SK-N-SH (cell line): ENCODE data around the gene SCGB1C1. TPM values are rescaled to one million over a fixed set of nuclear protein-coding genes. Genes with fewer than 3 reads are reported as not detected.

Source experiments
- CTCF ChIA-PET: fragments of 300-600, 350-600 bp; formaldehyde crosslinking; extraction: SDS; loops from one replicate; lab custom pipeline; 2021; lab: Yijun Ruan, JAX
- POLR2A ChIA-PET: fragments of 350-600 bp; sonication (Branson Sonifier 250); formaldehyde crosslinking; extraction: SDS; loops from one replicate; lab custom pipeline; 2020; ENCODE audit warnings: antibody characterized with exemption, inconsistent platforms; lab: Yijun Ruan, JAX
- DNase-seq: peaks from one replicate; pipeline ENCODE4 v3.0.0; 2012
- H2AFZ ChIP-seq: fragments of 200-600 bp; sonication (generic); 2 replicates; pipeline ENCODE4 v1.8.1; 2016; ENCODE audit warnings: antibody characterized with exemption, mild to moderate bottlenecking, low read depth
- H3F3A ChIP-seq: fragments of 200-600 bp; sonication (generic); replicated peaks from 2 replicates; pipeline ENCODE3; 2016; ENCODE audit warnings: antibody characterized with exemption, mild to moderate bottlenecking; ENCODE audit not compliant: insufficient read depth
- H3K27ac ChIP-seq, 2 experiments: fragments of 200-500 bp in 1 of 2; fragments of 200-600 bp in 1 of 2; sonication (Bioruptor generic) in 1 of 2; sonication (generic), shearing (Covaris generic) in 1 of 2; 2 replicates each; pipeline versions ENCODE4 v1.5.1 to v1.6.1; 2014 to 2016; ENCODE audit warnings: low read depth in 2 of 2, inconsistent platforms in 1 of 2, low read length in 1 of 2, mild to moderate bottlenecking in 1 of 2, mixed read lengths in 1 of 2
- H3K27me3 ChIP-seq: fragments of 200-600 bp; sonication (generic), shearing (Covaris generic); 2 replicates; pipeline ENCODE4 v1.6.1; 2016; ENCODE audit warnings: mixed run types; ENCODE audit not compliant: insufficient read depth
- H3K36me3 ChIP-seq, 2 experiments: fragments of 200-500 bp in 1 of 2; fragments of 200-600 bp in 1 of 2; sonication (Bioruptor generic) in 1 of 2; sonication (generic) in 1 of 2; replicated peaks in 1 of 2; 2 replicates each; pipeline versions ENCODE3 to v1.5.1; 2014 to 2016; ENCODE audit warnings: low read length in 1 of 2, mild to moderate bottlenecking in 1 of 2; ENCODE audit not compliant: insufficient read depth in 2 of 2, control insufficient read depth in 1 of 2
- H3K4me1 ChIP-seq, 2 experiments: fragments of 200-500 bp in 1 of 2; fragments of 200-600 bp in 1 of 2; sonication (Bioruptor generic) in 1 of 2; sonication (generic), shearing (Covaris generic) in 1 of 2; 2 replicates each; pipeline versions ENCODE4 v1.5.1 to v1.6.1; 2014 to 2016; ENCODE audit warnings: low read depth in 1 of 2, low read length in 1 of 2, mixed run types in 1 of 2; ENCODE audit not compliant: insufficient read depth in 2 of 2, control insufficient read depth in 1 of 2
- H3K4me2 ChIP-seq: fragments of 200-600 bp; sonication (generic), shearing (Covaris generic); 2 replicates; pipeline ENCODE4 v1.6.1; 2017; ENCODE audit warnings: mixed run types
- H3K4me3 ChIP-seq, 2 experiments: fragments of 200-500 bp in 1 of 2; fragments of 200-600 bp in 1 of 2; sonication (Bioruptor generic) in 1 of 2; sonication (generic), shearing (Covaris generic) in 1 of 2; 2 replicates each; pipeline versions ENCODE4 v1.5.1 to v1.8.1; 2014 to 2016; ENCODE audit warnings: low read depth in 2 of 2, inconsistent platforms in 1 of 2, low read length in 1 of 2, mild to moderate bottlenecking in 1 of 2, mixed read lengths in 1 of 2, moderate library complexity in 1 of 2
- H3K79me2 ChIP-seq: fragments of 200-600 bp; sonication (generic); 2 replicates; pipeline ENCODE4 v1.8.1; 2017; ENCODE audit warnings: mild to moderate bottlenecking; ENCODE audit not compliant: insufficient read depth
- H3K9ac ChIP-seq: fragments of 200-600 bp; sonication (generic); 2 replicates; pipeline ENCODE4 v1.6.1; 2017; ENCODE audit warnings: mixed run types
- H3K9me2 ChIP-seq: fragments of 200-600 bp; sonication (generic); 2 replicates; pipeline ENCODE4 v1.6.1; 2017; ENCODE audit warnings: mixed run types
- H3K9me3 ChIP-seq: fragments of 200-600 bp; sonication (generic); 2 replicates; pipeline ENCODE4 v1.6.1; 2017; ENCODE audit warnings: mixed run types, mild to moderate bottlenecking, moderate library complexity
- H4K20me1 ChIP-seq: fragments of 200-600 bp; sonication (generic); 2 replicates; pipeline ENCODE4 v1.6.1; 2017; ENCODE audit warnings: mild to moderate bottlenecking, mixed run types; ENCODE audit not compliant: insufficient read depth
- CHD2 ChIP-seq: fragments of 150-350 bp; IDR thresholded peaks from 2 replicates; pipeline ENCODE4 v1.6.1; 2018; ENCODE audit warnings: low read length; ENCODE audit not compliant: partially characterized antibody
- ELF1 ChIP-seq: IDR thresholded peaks from 2 replicates; pipeline ENCODE4 v1.4.0; 2012
- EZH2phosphoT487 ChIP-seq: fragments of 200-600 bp; sonication (generic); IDR thresholded peaks from 2 replicates; pipeline ENCODE4 v1.6.1; 2017; ENCODE audit warnings: low read depth, mixed run types, mild to moderate bottlenecking, antibody characterized with exemption, moderate library complexity, borderline replicate concordance
- FOSL2 ChIP-seq: IDR thresholded peaks from 2 replicates; pipeline ENCODE4 v1.4.0; 2012; ENCODE audit warnings: low read depth, mild to moderate bottlenecking, moderate library complexity, borderline replicate concordance
- FOXJ3 ChIP-seq: sonication (generic); formaldehyde crosslinking; IDR thresholded peaks from 2 replicates; pipeline ENCODE4 v1.5.1; 2020; ENCODE audit warnings: mild to moderate bottlenecking, missing genetic modification reagents
- GATA2 ChIP-seq: sonication (generic); formaldehyde crosslinking; IDR thresholded peaks from 2 replicates; pipeline ENCODE4 v1.5.0; 2020; ENCODE audit warnings: mild to moderate bottlenecking, missing genetic modification reagents
- JUND ChIP-seq: IDR thresholded peaks from 2 replicates; pipeline ENCODE4 v1.4.0; 2012
- MAX ChIP-seq: IDR thresholded peaks from 2 replicates; pipeline ENCODE4 v1.4.0; 2012; ENCODE audit warnings: low read depth
- MEF2A ChIP-seq: IDR thresholded peaks from 2 replicates; pipeline ENCODE4 v1.4.0; 2012; ENCODE audit warnings: low read depth, borderline replicate concordance
- MXI1 ChIP-seq: IDR thresholded peaks from 2 replicates; pipeline ENCODE4 v1.6.1; 2012; ENCODE audit warnings: mild to moderate bottlenecking, low read depth, low read length, improper control_type of control experiment
- NRF1 ChIP-seq: IDR thresholded peaks from 2 replicates; pipeline ENCODE4 v1.6.1; 2012; ENCODE audit warnings: low read depth, mild to moderate bottlenecking, low read length
- POLR2AphosphoS5 ChIP-seq: IDR thresholded peaks from 2 replicates; pipeline ENCODE4 v1.6.1; 2012; ENCODE audit warnings: low read depth, low read length
- REST ChIP-seq: IDR thresholded peaks from 2 replicates; pipeline ENCODE4 v1.6.1; 2012; ENCODE audit warnings: mild to moderate bottlenecking, low read depth, low read length, moderate library complexity
- RFX5 ChIP-seq: IDR thresholded peaks from 2 replicates; pipeline ENCODE4 v1.6.1; 2012; ENCODE audit warnings: mild to moderate bottlenecking, improper control_type of control experiment, low read length
- SIN3A ChIP-seq: IDR thresholded peaks from 2 replicates; pipeline ENCODE4 v1.6.1; 2012; ENCODE audit warnings: low read depth, mild to moderate bottlenecking, low read length, moderate library complexity, borderline replicate concordance
- SMC3 ChIP-seq: IDR thresholded peaks from 2 replicates; pipeline ENCODE4 v1.6.1; 2012; ENCODE audit warnings: low read depth, low read length, improper control_type of control experiment
- TCF12 ChIP-seq: IDR thresholded peaks from 2 replicates; pipeline ENCODE4 v1.4.0; 2012
- YY1 ChIP-seq: IDR thresholded peaks from 2 replicates; pipeline ENCODE4 v1.4.0; 2012; ENCODE audit warnings: low read depth, mild to moderate bottlenecking
- WGBS: methylation state at CpG from one replicate; pipeline ENCODE4 v1.1.6; 2017; ENCODE audit warnings: low lambda C conversion rate; 5-methylcytosine and 5-hydroxymethylcytosine counted together
- polyA plus RNA-seq, 3 experiments: library from polyadenylated mRNA; depleted of rRNA; stranded (reverse); fragments of >200 nt; gene quantifications; 2 replicates each; pipeline ENCODE4 v1.2.3, GENCODE V29; 2012
- TF ChIP-seq, protein P1 (sequence below): IDR thresholded peaks from 2 replicates; pipeline ENCODE4 v1.4.0; 2012; ENCODE audit warnings: low read depth, borderline replicate concordance
- TF ChIP-seq, protein P2 (sequence below): IDR thresholded peaks from 2 replicates; pipeline ENCODE4 v1.4.0; 2012; ENCODE audit warnings: low read depth, borderline replicate concordance

The SCGB1C1 gene
- polyA plus RNA-seq, 1 of the 3 experiments (the other 2 are of a cell fraction) = not detected

GRCh38 chr11:199782-200181 lies 6.9 kb downstream of the SCGB1C1 start:
- H3K79me2 ChIP-seq = peaks cover 15% of the 10 kb centered on the region
- no peak overlapping the region for H3K27ac ChIP-seq
- no peaks in the 10 kb centered on the region for H3K9me2 ChIP-seq
- no peaks in the 10 kb centered on the region for H3K9me3 ChIP-seq
- no peaks in the 10 kb centered on the region for H3K27me3 ChIP-seq
- CTCF ChIA-PET = interaction anchor here (1.0 kb wide), 1 partner anchor 22 kb away, joined by 3 read pairs; no protein-coding TSS in a partner anchor
- peaks cover 24% of the 10 kb centered on the region for H4K20me1 ChIP-seq
- no peaks in the 10 kb centered on the region for H3K4me1 ChIP-seq
- no peak for DNase-seq
- H3K9ac ChIP-seq = no peak overlapping the region
- TF ChIP-seq FOXJ3 = no peak
- no peak for TF ChIP-seq POLR2AphosphoS5
- no peak for TF ChIP-seq TCF12
- TF ChIP-seq REST = no peak
- no peak for TF ChIP-seq FOSL2
- no peak for TF ChIP-seq MAX
- TF ChIP-seq, protein P1, sequence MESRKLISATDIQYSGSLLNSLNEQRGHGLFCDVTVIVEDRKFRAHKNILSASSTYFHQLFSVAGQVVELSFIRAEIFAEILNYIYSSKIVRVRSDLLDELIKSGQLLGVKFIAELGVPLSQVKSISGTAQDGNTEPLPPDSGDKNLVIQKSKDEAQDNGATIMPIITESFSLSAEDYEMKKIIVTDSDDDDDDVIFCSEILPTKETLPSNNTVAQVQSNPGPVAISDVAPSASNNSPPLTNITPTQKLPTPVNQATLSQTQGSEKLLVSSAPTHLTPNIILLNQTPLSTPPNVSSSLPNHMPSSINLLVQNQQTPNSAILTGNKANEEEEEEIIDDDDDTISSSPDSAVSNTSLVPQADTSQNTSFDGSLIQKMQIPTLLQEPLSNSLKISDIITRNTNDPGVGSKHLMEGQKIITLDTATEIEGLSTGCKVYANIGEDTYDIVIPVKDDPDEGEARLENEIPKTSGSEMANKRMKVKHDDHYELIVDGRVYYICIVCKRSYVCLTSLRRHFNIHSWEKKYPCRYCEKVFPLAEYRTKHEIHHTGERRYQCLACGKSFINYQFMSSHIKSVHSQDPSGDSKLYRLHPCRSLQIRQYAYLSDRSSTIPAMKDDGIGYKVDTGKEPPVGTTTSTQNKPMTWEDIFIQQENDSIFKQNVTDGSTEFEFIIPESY = no peak
- TF ChIP-seq NRF1 = no peak
- TF ChIP-seq JUND = no peak
- no peak for TF ChIP-seq CHD2
- no peak for TF ChIP-seq ELF1
- TF ChIP-seq SIN3A = no peak
- TF ChIP-seq YY1 = no peak
- TF ChIP-seq, protein P2, sequence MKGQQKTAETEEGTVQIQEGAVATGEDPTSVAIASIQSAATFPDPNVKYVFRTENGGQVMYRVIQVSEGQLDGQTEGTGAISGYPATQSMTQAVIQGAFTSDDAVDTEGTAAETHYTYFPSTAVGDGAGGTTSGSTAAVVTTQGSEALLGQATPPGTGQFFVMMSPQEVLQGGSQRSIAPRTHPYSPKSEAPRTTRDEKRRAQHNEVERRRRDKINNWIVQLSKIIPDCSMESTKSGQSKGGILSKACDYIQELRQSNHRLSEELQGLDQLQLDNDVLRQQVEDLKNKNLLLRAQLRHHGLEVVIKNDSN = no peak
- TF ChIP-seq MEF2A = no peak
- no peak for TF ChIP-seq RFX5
- TF ChIP-seq EZH2phosphoT487 = no peak
- no peak for TF ChIP-seq SMC3
- TF ChIP-seq MXI1 = no peak
- no peak for TF ChIP-seq GATA2 (CRISPR knock-in tag)
- POLR2A ChIA-PET = no interaction called here
- WGBS = 85% methylated on average over 6 of the region's 8 CpGs
- H3F3A ChIP-seq = no peaks in the 10 kb centered on the region
- peaks cover 17 to 25% of the 10 kb centered on the region in 2 experiments for H3K36me3 ChIP-seq
- no peak overlapping the region for H2AFZ ChIP-seq
- H3K4me2 ChIP-seq = no peak overlapping the region
- no peak overlapping the region for H3K4me3 ChIP-seq
